WI38 (cell line): ENCODE results near the gene HOXA4.

ENCODE experiments used
- H3K4me3 ChIP-seq: 2 replicates; pipeline ENCODE4 v1.5.1; 2011; ENCODE audit warnings: low read depth, mild to moderate bottlenecking, control low read depth, low read length
- CTCF ChIP-seq: IDR thresholded peaks from 2 replicates; pipeline ENCODE4 v1.5.1; 2012; ENCODE audit warnings: low read depth, mild to moderate bottlenecking, control low read depth, low read length

HOXA4 gene

GRCh38 chr7:27118580-27118979 lies 12.0 kb downstream of the HOXA4 start:
- peak overlapping the region; percentile 83 for H3K4me3 ChIP-seq
- no peak for TF ChIP-seq CTCF

DNA sequence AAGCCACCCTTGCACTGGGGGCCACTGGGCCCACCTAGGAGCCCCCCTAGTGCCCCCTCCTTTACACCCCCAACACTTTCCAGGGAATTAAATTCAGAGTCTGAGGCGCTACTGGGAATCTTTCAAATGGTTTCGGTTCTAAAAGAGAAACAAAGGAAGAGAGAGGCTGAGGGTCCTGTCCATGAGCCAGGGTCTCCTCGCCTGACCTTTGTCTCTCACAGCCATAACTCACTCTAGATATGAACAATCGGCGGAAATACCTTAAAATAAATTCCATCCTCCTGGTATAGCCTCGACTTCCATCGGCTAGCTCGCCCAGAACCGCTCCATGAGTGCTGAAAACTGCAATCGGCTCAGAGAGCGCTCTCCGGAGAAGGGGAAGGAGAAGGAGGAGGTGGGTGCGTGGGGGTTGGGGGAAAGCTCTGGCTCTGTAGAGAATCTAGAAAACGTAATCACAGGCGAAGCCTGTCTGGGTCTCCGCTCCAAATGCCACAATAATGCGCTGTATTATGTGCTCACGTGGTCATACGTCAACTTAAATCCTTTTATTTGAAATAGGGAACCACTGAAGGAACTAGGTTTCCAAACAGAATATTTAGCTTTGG lies 12.6 kb downstream of the HOXA4 start:
- no peak for TF ChIP-seq CTCF
- peak overlapping the region; percentile 83 for H3K4me3 ChIP-seq

GRCh38 chr7:27116962-27117886 lies 13.3 kb downstream of the HOXA4 start:
- peak overlapping the region; percentile 83 for H3K4me3 ChIP-seq
- no peak for TF ChIP-seq CTCF

- peak; percentile 12; the same call in 1 of the 2 replicates for TF ChIP-seq CTCF
- peak overlapping the region; percentile 83 for H3K4me3 ChIP-seq
These were observed 14.3 kb downstream of the HOXA4 start for GRCh38 chr7:27116031-27116961.

DNA sequence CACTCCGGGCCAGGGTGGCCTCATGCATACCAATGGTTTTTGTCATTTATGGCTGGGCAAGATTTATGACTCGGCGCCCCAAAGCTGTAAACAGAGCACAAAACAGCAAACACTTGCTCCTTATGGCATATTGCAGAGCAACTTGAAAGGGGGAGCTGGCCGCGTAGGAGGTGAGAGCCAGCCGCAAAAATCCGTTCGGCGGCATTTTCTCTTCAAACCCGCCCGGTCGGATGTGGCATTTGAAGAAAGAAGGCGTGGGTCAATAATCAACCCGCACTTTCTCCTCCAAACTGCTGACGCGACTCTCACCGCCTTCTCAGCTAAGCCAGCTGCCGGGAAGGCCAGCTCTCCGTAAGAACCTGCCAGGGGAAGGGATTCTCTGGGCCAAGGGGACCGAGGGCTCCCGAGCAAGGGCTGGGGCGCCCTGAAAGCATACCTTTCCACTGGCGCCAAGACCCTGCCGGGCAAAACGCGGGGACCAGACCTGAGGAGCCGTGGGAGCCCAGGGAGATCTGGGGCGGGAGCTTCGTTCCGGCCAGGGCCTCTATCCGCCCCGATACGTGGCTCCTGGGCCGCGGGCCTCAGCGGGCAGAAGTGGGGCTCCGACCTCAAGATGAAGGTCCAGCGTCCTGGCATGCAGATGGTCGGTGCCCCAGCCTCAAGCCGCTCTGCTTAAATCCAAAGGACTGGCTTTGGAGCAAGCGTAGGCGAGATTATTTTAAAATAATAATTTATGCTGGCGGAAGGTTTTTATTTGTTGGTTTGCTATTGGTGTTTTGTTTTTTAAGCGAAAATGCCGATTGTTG lies 15.1 kb downstream of the HOXA4 start:
- TF ChIP-seq CTCF = no peak
- peak overlapping the region; percentile 83 for H3K4me3 ChIP-seq

DNA sequence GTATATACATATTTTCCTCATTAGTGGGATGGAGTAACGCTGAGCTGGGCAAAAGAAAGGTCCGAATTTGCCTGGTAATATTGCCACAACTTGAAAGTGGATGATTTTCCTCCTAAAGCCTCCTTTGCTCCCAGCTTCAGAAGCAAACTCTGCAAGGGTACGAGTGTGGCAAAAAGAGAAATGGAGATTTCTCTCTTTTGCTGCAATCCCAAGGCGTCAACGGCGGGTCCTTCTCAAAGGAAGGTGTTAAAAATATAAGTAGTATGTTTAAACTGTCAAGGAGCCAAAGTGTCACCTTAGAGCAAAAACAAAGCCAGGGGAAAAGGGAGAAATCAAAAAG lies 15.7 kb downstream of the HOXA4 start:
- H3K4me3 ChIP-seq = peak overlapping the region; percentile 83
- no peak for TF ChIP-seq CTCF
